Activated CD4-positive, alpha-beta T cell treated with anti-CD3 and anti-CD28 coated beads, Interleukin-2, amount 50 U/mL, for 24 hours (primary cell): ENCODE results near the gene SCYGR4.
"Not testable (repeated sequence)": the region's sequence is repeated elsewhere in the genome, so short reads cannot be mapped to it uniquely, and the experiment has no call there.

Experiments used
- DNase-seq, 2 donors: peaks; one replicate each; pipeline ENCODE4 v3.0.0-alpha.2; 2020; ENCODE audit warnings: low read depth in 1 of 2, low spot score in 1 of 2

The SCYGR4 gene

DNA sequence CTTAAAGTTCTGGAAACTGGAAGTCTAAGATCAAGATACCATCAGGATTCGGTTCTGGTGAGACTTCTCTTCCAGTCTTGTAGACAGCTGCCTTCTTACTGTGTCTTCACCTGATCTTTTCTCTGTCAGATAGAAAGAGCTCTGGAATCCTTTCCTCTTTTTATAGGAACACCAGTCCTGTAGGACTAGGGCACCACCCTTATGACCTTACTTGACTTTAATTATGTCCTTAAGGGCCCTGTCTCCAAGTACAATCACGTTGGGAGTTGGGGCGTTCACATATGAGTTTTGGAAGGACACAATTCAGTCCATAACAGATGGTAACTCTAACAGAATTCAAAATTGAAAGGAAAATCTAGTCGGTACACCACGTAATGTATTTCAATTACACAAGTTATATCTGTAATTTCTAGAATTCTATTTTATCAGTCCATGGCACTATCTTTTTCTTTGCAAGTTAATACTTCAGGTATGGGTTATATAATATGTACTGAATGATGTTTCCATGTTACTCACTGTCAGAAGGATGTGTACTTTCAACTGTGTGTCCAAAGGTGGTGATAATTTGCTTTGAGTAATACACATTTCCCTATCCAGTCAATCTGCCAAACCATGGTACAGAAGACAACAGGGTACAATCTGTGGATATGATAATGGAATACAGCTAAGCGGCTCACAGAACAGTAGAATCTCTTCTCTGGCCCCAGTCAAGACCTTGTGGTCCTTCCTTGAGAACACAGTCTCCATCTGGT lies 48.1 kb downstream of the SCYGR4 start:
- DNase-seq: no peak

DNA sequence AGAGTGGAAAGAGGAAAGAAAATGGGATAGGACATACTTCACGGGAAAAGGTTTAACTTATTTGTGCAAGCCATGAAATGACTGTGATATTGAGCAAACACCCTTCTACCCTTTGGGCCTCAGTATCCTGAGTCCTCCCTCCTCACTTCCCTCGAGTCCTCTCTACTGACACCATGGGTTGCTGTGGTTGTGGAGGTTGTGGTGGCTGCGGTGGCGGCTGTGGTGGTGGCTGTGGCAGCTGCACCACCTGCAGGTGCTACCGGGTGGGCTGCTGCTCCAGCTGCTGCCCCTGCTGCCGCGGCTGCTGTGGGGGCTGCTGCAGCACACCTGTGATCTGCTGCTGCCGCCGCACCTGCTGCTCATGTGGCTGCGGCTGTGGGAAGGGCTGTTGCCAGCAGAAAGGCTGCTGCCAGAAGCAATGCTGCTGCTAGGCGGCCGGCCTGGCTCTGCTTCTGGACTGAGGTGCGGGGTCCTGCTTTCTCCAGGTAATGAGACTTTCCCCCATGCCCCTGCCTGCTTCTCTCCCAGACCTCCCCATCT lies 49.4 kb downstream of the SCYGR4 start, which contains the start of gene SCYGR5:
SCYGR5 (plus strand) TSS at position 174 of the 540 bp plus-strand sequence; CDS start at position 174, 0 bp downstream.
- DNase-seq: not testable (repeated sequence)
